IPS-NIHi7 (cell line): Measurements from ENCODE around the gene LINC00305.

Experiments used
- DNase-seq: peaks from one replicate; pipeline ENCODE4 v3.0.0; 2012; ENCODE audit warnings: mixed read lengths; ENCODE audit errors: extremely low spot score

LINC00305 gene

GRCh38 chr18:64148988-64149387, at the start of gene LINC00305:
Gene LINC00305 (minus strand): TSS chr18:64149088.
- no peak for DNase-seq

- no peak for DNase-seq
Observed at GRCh38 chr18:64191069-64191468, 42.2 kb upstream of the LINC00305 start.

- DNase-seq: no peak
Observed at GRCh38 chr18:64185987-64186386, 37.1 kb upstream of the LINC00305 start.

- DNase-seq: no peak
Observed at GRCh38 chr18:64183665-64184064, 34.8 kb upstream of the LINC00305 start.

GRCh38 chr18:64180617-64181016, 31.7 kb upstream of the LINC00305 start:
- DNase-seq: no peak

GRCh38 chr18:64180171-64180570, 31.3 kb upstream of the LINC00305 start:
- no peak for DNase-seq

- no peak for DNase-seq
Observed at GRCh38 chr18:64179556-64180080, 30.7 kb upstream of the LINC00305 start.

- DNase-seq: no peak
Observed at GRCh38 chr18:64178860-64179259, 30.0 kb upstream of the LINC00305 start.

- no peak for DNase-seq
Observed at GRCh38 chr18:64175432-64175831, 26.5 kb upstream of the LINC00305 start.

- DNase-seq: no peak
Observed at GRCh38 chr18:64171576-64171975, 22.7 kb upstream of the LINC00305 start.

- no peak for DNase-seq
Observed at GRCh38 chr18:64167408-64167925, 18.6 kb upstream of the LINC00305 start.

- DNase-seq: no peak
Observed at GRCh38 chr18:64165906-64166305, 17.0 kb upstream of the LINC00305 start.

GRCh38 chr18:64164883-64165282, 16.0 kb upstream of the LINC00305 start:
- DNase-seq: peak; percentile 45

- DNase-seq: no peak
Observed at GRCh38 chr18:64149916-64150438, 1.1 kb upstream of the LINC00305 start.

GRCh38 chr18:64142904-64143303, 6.0 kb downstream of the LINC00305 start:
- DNase-seq: no peak

GRCh38 chr18:64137914-64138313, 11.0 kb downstream of the LINC00305 start:
- no peak for DNase-seq

- DNase-seq: peak; percentile 46
Observed at GRCh38 chr18:64134044-64134747, 14.7 kb downstream of the LINC00305 start.

GRCh38 chr18:64132871-64133270, 16.0 kb downstream of the LINC00305 start:
- no peak for DNase-seq

GRCh38 chr18:64131314-64131713, 17.6 kb downstream of the LINC00305 start:
- DNase-seq: no peak

- no peak for DNase-seq
Observed at GRCh38 chr18:64127172-64127571, 21.7 kb downstream of the LINC00305 start.

GRCh38 chr18:64119916-64120315, 29.0 kb downstream of the LINC00305 start:
- DNase-seq: no peak

- no peak for DNase-seq
Observed at GRCh38 chr18:64118406-64118805, 30.5 kb downstream of the LINC00305 start.

- no peak for DNase-seq
Observed at GRCh38 chr18:64116571-64117175, 32.2 kb downstream of the LINC00305 start.
